Astrocyte (in vitro differentiated cells and primary cell): ENCODE measurements around the gene RAPGEF2.

Experiments used
- EZH2 ChIP-seq: IDR thresholded peaks from 2 replicates; pipeline ENCODE4 v1.6.1; 2012; ENCODE audit warnings: mild to moderate bottlenecking, low read length, inconsistent platforms; ENCODE audit not compliant: insufficient read depth
- TF ChIP-seq, protein P1 (sequence below): IDR thresholded peaks from 2 replicates; pipeline ENCODE4 v1.5.1; 2011; ENCODE audit warnings: low read depth, mild to moderate bottlenecking, inconsistent platforms, low read length, moderate library complexity; ENCODE audit not compliant: insufficient read depth

- TF ChIP-seq, protein P1, sequence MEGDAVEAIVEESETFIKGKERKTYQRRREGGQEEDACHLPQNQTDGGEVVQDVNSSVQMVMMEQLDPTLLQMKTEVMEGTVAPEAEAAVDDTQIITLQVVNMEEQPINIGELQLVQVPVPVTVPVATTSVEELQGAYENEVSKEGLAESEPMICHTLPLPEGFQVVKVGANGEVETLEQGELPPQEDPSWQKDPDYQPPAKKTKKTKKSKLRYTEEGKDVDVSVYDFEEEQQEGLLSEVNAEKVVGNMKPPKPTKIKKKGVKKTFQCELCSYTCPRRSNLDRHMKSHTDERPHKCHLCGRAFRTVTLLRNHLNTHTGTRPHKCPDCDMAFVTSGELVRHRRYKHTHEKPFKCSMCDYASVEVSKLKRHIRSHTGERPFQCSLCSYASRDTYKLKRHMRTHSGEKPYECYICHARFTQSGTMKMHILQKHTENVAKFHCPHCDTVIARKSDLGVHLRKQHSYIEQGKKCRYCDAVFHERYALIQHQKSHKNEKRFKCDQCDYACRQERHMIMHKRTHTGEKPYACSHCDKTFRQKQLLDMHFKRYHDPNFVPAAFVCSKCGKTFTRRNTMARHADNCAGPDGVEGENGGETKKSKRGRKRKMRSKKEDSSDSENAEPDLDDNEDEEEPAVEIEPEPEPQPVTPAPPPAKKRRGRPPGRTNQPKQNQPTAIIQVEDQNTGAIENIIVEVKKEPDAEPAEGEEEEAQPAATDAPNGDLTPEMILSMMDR = no peak
- TF ChIP-seq EZH2 = no peak
These were observed 33.0 kb upstream of the RAPGEF2 start for GRCh38 chr4:159069922-159070321.
